B cell (primary cell): ENCODE measurements around the gene SEC63. TPM values are rescaled to one million over a fixed set of nuclear protein-coding genes. Genes with fewer than 3 reads are reported as not detected.

Experiments used
- ATAC-seq: fragments of 200-7000 bp; cut with Tn5 transposase; one replicate; pipeline ENCODE4 v1.10.0; 2021; ENCODE audit warnings: low read depth, mild to moderate bottlenecking, moderate number of reproducible peaks, moderate library complexity
- CTCF ChIA-PET: fragments of 350-600 bp; sonication (Branson Sonifier 250); formaldehyde crosslinking; loops from one replicate; lab custom pipeline; 2021; ENCODE audit warnings: antibody characterized with exemption, inconsistent platforms; lab: Charles Lee
- POLR2A ChIA-PET: fragments of 350-600 bp; sonication (Branson Sonifier 250); formaldehyde crosslinking; loops from one replicate; lab custom pipeline; 2021; ENCODE audit warnings: antibody characterized with exemption; lab: Charles Lee
- DNase-seq: peaks from one replicate; pipeline ENCODE4 v3.0.0; 2013
- H2AFZ ChIP-seq: 2 replicates; pipeline ENCODE4 v1.6.1; 2012; ENCODE audit warnings: mild to moderate bottlenecking, low read depth, low read length; ENCODE audit not compliant: insufficient read depth, poor library complexity, severe bottlenecking
- H3K27ac ChIP-seq, 2 donors: 1 replicate in 1 of 2; 2 replicates in 1 of 2; pipeline ENCODE4 v1.5.1; 2012 to 2013; ENCODE audit warnings: low read length in 2 of 2, mild to moderate bottlenecking in 2 of 2, moderate library complexity in 1 of 2
- H3K27me3 ChIP-seq, 4 experiments: fragments of 200-600 bp in 1 of 4; sonication (generic) in 1 of 4; replicated peaks in 1 of 4; 1 replicate in 2 of 4; 2 replicates in 2 of 4; pipeline versions ENCODE4 v1.6.1 to v1.7.0; 2013 to 2016; ENCODE audit warnings: low read length in 3 of 4, mild to moderate bottlenecking in 2 of 4, mixed read lengths in 1 of 4, moderate library complexity in 1 of 4; ENCODE audit not compliant: insufficient read depth in 4 of 4, control insufficient read depth in 3 of 4; ENCODE audit errors: control extremely low read depth in 1 of 4
- H3K36me3 ChIP-seq, 2 experiments: replicated peaks in 1 of 2; 1 replicate in 1 of 2; 2 replicates in 1 of 2; pipeline versions ENCODE4 v1.6.1 to v1.7.1; 2013; ENCODE audit warnings: low read length in 1 of 2; ENCODE audit not compliant: insufficient read depth in 2 of 2, control insufficient read depth in 1 of 2; ENCODE audit errors: control extremely low read depth in 1 of 2, extremely low read depth in 1 of 2
- H3K4me1 ChIP-seq, 2 donors: fragments of 200-600 bp in 1 of 2; sonication (generic) in 1 of 2; 1 replicate in 1 of 2; 2 replicates in 1 of 2; pipeline versions ENCODE4 v1.5.1 to v1.6.1; 2013 to 2017; ENCODE audit warnings: low read length in 2 of 2; ENCODE audit not compliant: control insufficient read depth in 2 of 2, insufficient read depth in 2 of 2
- H3K4me2 ChIP-seq: replicated peaks from 2 replicates; pipeline ENCODE3; 2012; ENCODE audit warnings: mild to moderate bottlenecking, low read depth, low read length; ENCODE audit not compliant: poor library complexity, severe bottlenecking
- H3K4me3 ChIP-seq, 5 experiments: fragments of 200-600 bp in 1 of 5; sonication (generic) in 1 of 5; 1 replicate in 3 of 5; 2 replicates in 2 of 5; pipeline versions ENCODE4 v1.5.1 to v1.7.0; 2011 to 2016; ENCODE audit warnings: low read length in 4 of 5, mild to moderate bottlenecking in 4 of 5, low read depth in 2 of 5, control low read depth in 1 of 5, moderate library complexity in 1 of 5; ENCODE audit not compliant: insufficient read depth in 1 of 5; ENCODE audit errors: control extremely low read depth in 1 of 5, extremely low read depth in 1 of 5
- H3K79me2 ChIP-seq: fragments of 200-600 bp; sonication (generic); one replicate; pipeline ENCODE4 v1.6.0; 2016; ENCODE audit warnings: low read length; ENCODE audit not compliant: control insufficient read depth, insufficient read depth
- H3K9ac ChIP-seq: fragments of 200-600 bp; sonication (generic); 2 replicates; pipeline ENCODE4 v1.6.1; 2017; ENCODE audit warnings: mild to moderate bottlenecking, low read length, moderate library complexity
- H3K9me3 ChIP-seq, 3 donors: one replicate each; pipeline versions ENCODE4 v1.6.1 to v1.7.1; 2013; ENCODE audit warnings: low read length in 2 of 3; ENCODE audit not compliant: control insufficient read depth in 2 of 3, insufficient read depth in 1 of 3; ENCODE audit errors: control extremely low read depth in 1 of 3
- H4K20me1 ChIP-seq: 2 replicates; pipeline ENCODE4 v1.6.0; 2012; ENCODE audit warnings: mild to moderate bottlenecking, low read length; ENCODE audit not compliant: insufficient read depth, control insufficient read depth, poor library complexity, severe bottlenecking
- H3K27ac Mint-ChIP-seq: one replicate; pipeline ENCODE4 v1.8.0; 2021; ENCODE audit warnings: mixed read lengths
- H3K27me3 Mint-ChIP-seq: one replicate; pipeline ENCODE4 v1.8.0; 2021; ENCODE audit warnings: mixed read lengths
- H3K4me1 Mint-ChIP-seq: one replicate; pipeline ENCODE4 v1.8.0; 2021; ENCODE audit warnings: mixed read lengths
- H3K4me3 Mint-ChIP-seq: one replicate; pipeline ENCODE4 v1.8.0; 2021; ENCODE audit warnings: mixed read lengths
- H3K9me3 Mint-ChIP-seq: one replicate; pipeline ENCODE4 v1.8.0; 2022; ENCODE audit warnings: mixed read lengths; ENCODE audit not compliant: insufficient read depth
- CTCF ChIP-seq: fragments of 200-600 bp; IDR thresholded peaks from one replicate; pipeline ENCODE4 v1.8.0; 2022; ENCODE audit warnings: antibody characterized with exemption, mild to moderate bottlenecking
- EZH2 ChIP-seq: IDR thresholded peaks from 2 replicates; pipeline ENCODE4 v1.6.1; 2012; ENCODE audit warnings: borderline replicate concordance, low read depth, mild to moderate bottlenecking, moderate library complexity, low read length; ENCODE audit not compliant: insufficient read depth, poor library complexity, severe bottlenecking
- WGBS: methylation state at CpG from one replicate; pipeline ENCODE4 v1.1.5; 2013; ENCODE audit warnings: missing lambda C conversion rate; ENCODE audit not compliant: insufficient coverage; 5-methylcytosine and 5-hydroxymethylcytosine counted together
- intact Hi-C: fragments of 100-400 bp; cut with micrococcal nuclease; formaldehyde crosslinking; loops from one replicate; pipeline ENCODE4 v1.10.0; 2022
- polyA plus RNA-seq: library from polyadenylated mRNA; depleted of rRNA; stranded (reverse); fragments of >200 nt; gene quantifications from 2 replicates; pipeline ENCODE4 v1.2.3, GENCODE V29; 2012
- total RNA-seq, 2 donors: library from RNA; stranded (reverse); fragments of 120-200 nt in 1 of 2; gene quantifications; 1 replicate in 1 of 2; 2 replicates in 1 of 2; pipeline versions ENCODE4 v1.2.3 to v1.2.4, GENCODE V29; 2013 to 2022

SEC63 gene
- total and polyA plus RNA-seq, 2 donors (not counting 1 experiment from before 2014, with no cell fraction given) = 12.5 to 79.5 TPM

- TF ChIP-seq CTCF (no peak), EZH2 (no peak)
- 79% methylated on average over 2 of the region's 3 CpGs for WGBS
- H3K9ac ChIP-seq = no peak overlapping the region
- H3K79me2 ChIP-seq = no peaks in the 10 kb centered on the region
- H3K4me3 ChIP-seq = no peak overlapping the region
- Mint-ChIP-seq H3K4me3 (no peak overlapping the region), H3K4me1 (peaks cover 3% of the 10 kb centered on the region), H3K9me3 (no peaks in the 10 kb centered on the region), H3K27ac (no peak overlapping the region), H3K27me3 (peaks cover 7% of the 10 kb centered on the region)
- H3K4me2 ChIP-seq = no peak overlapping the region
- no peak overlapping the region for H2AFZ ChIP-seq
- H3K36me3 ChIP-seq = no peaks in the 10 kb centered on the region
- no peaks in the 10 kb centered on the region for H3K4me1 ChIP-seq
- POLR2A ChIA-PET = no interaction called here
- ATAC-seq = no peak
- DNase-seq = no peak
- no peak overlapping the region for H3K27ac ChIP-seq
- CTCF ChIA-PET = interaction anchor here (0.6 kb wide), 1 partner anchor 124 kb away, joined by 3 read pairs; no protein-coding TSS in a partner anchor
- H4K20me1 ChIP-seq = no peaks in the 10 kb centered on the region
- no peaks in the 10 kb centered on the region for H3K9me3 ChIP-seq
- no peaks in the 10 kb centered on the region for H3K27me3 ChIP-seq
- intact Hi-C loops = loop anchor here (10.0 kb wide), 2 partner anchors 46 to 346 kb away; partner anchors contain the start of gene SOBP
Observed at GRCh38 chr6:107840636-107841274, 117.3 kb downstream of the SEC63 start.

- Mint-ChIP-seq H3K4me1 (no peaks in the 10 kb centered on the region), H3K27me3 (no peaks in the 10 kb centered on the region), H3K27ac (no peak overlapping the region), H3K9me3 (no peaks in the 10 kb centered on the region), H3K4me3 (no peak overlapping the region)
- Histone ChIP-seq H3K27me3 (no peaks in the 10 kb centered on the region), H3K9me3 (no peaks in the 10 kb centered on the region), H3K9ac (no peak overlapping the region), H4K20me1 (no peaks in the 10 kb centered on the region), H3K4me2 (no peak overlapping the region), H3K79me2 (no peaks in the 10 kb centered on the region), H3K36me3 (no peaks in the 10 kb centered on the region), H3K27ac (no peak overlapping the region), H3K4me3 (no peak overlapping the region), H3K4me1 (no peaks in the 10 kb centered on the region), H2AFZ (no peak overlapping the region)
- no peak for ATAC-seq
- 92% methylated on average over 6 of the region's 7 CpGs for WGBS
- ChIA-PET CTCF (interaction anchor here (0.6 to 1.2 kb wide), 4 partner anchors 14 to 1451 kb away, joined by 3 to 4 read pairs (median 3); no protein-coding TSS in a partner anchor), POLR2A (no interaction called here)
- intact Hi-C loops = no loop called here
- no peak for DNase-seq
- TF ChIP-seq CTCF = no peak
Observed at GRCh38 chr6:107833136-107833535, 124.9 kb downstream of the SEC63 start.
